ENCODE data around the gene CYP27B1. TPM values are rescaled to one million over a fixed set of nuclear protein-coding genes. Genes with fewer than 3 reads are reported as not detected.

The CYP27B1 gene
- total and polyA plus RNA-seq, 2 experiments from 2014 or later = 1.1 to 2.7 TPM

DNA sequence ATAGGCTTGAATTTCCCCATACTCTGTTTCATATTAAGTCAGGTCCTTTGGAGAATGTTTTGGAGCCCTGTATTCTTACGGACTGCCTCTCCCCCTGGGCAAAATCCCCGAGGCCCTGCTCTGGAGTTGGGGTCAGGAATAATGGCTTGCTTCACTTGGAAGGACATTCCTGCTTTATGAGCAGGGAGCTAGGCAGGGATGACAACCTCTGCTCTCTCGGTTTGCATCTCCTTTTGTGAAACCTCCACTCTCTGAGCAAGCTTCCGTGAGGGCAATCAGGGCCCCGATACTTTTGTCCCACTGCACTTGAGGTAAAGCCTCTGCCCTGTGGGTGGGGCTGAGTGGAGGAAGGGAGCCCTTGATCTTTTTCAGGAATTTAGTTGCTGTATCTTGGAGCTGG, 53.7 kb downstream of the CYP27B1 start (continued):
- TF ChIP-seq, protein P1, sequence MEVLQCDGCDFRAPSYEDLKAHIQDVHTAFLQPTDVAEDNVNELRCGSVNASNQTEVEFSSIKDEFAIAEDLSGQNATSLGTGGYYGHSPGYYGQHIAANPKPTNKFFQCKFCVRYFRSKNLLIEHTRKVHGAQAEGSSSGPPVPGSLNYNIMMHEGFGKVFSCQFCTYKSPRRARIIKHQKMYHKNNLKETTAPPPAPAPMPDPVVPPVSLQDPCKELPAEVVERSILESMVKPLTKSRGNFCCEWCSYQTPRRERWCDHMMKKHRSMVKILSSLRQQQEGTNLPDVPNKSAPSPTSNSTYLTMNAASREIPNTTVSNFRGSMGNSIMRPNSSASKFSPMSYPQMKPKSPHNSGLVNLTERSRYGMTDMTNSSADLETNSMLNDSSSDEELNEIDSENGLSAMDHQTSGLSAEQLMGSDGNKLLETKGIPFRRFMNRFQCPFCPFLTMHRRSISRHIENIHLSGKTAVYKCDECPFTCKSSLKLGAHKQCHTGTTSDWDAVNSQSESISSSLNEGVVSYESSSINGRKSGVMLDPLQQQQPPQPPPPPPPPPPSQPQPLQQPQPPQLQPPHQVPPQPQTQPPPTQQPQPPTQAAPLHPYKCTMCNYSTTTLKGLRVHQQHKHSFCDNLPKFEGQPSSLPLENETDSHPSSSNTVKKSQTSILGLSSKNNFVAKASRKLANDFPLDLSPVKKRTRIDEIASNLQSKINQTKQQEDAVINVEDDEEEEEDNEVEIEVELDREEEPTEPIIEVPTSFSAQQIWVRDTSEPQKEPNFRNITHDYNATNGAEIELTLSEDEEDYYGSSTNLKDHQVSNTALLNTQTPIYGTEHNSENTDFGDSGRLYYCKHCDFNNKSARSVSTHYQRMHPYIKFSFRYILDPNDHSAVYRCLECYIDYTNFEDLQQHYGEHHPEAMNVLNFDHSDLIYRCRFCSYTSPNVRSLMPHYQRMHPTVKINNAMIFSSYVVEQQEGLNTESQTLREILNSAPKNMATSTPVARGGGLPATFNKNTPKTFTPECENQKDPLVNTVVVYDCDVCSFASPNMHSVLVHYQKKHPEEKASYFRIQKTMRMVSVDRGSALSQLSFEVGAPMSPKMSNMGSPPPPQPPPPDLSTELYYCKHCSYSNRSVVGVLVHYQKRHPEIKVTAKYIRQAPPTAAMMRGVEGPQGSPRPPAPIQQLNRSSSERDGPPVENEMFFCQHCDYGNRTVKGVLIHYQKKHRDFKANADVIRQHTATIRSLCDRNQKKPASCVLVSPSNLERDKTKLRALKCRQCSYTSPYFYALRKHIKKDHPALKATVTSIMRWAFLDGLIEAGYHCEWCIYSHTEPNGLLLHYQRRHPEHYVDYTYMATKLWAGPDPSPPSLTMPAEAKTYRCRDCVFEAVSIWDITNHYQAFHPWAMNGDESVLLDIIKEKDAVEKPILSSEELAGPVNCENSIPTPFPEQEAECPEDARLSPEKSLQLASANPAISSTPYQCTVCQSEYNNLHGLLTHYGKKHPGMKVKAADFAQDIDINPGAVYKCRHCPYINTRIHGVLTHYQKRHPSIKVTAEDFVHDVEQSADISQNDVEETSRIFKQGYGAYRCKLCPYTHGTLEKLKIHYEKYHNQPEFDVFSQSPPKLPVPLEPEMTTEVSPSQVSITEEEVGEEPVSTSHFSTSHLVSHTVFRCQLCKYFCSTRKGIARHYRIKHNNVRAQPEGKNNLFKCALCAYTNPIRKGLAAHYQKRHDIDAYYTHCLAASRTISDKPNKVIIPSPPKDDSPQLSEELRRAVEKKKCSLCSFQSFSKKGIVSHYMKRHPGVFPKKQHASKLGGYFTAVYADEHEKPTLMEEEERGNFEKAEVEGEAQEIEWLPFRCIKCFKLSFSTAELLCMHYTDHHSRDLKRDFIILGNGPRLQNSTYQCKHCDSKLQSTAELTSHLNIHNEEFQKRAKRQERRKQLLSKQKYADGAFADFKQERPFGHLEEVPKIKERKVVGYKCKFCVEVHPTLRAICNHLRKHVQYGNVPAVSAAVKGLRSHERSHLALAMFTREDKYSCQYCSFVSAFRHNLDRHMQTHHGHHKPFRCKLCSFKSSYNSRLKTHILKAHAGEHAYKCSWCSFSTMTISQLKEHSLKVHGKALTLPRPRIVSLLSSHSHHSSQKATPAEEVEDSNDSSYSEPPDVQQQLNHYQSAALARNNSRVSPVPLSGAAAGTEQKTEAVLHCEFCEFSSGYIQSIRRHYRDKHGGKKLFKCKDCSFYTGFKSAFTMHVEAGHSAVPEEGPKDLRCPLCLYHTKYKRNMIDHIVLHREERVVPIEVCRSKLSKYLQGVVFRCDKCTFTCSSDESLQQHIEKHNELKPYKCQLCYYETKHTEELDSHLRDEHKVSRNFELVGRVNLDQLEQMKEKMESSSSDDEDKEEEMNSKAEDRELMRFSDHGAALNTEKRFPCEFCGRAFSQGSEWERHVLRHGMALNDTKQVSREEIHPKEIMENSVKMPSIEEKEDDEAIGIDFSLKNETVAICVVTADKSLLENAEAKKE (CRISPR knock-in tag; IDR thresholded peaks at IDR 0.05) = no peak
- TF ChIP-seq JUNB (IDR thresholded peaks at IDR 0.05; ENCODE audit: unreplicated experiment) = no peak
- no peak for TF ChIP-seq EZH2phosphoT487 (IDR thresholded peaks at IDR 0.05; ENCODE audit: unreplicated experiment)

DNA sequence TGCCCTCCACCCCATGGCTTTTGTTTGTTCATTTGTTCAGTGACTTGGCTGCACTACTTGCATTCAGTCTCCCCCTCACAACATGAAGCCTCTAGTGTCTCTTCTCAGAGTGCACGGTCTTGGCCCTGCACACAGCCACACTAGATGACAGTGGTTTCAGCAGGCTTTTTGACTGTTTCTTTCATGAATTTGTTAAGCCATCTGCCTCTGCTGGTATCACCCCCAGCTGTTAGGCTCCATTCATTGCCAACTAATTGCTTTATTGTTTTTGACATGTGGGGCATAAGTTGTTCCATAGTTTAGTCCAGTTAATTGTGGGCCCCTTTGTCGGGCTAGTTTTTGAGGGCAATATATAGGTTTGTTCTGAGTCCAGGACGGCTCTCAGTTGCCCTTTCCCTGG, 54.2 kb downstream of the CYP27B1 start:
- H3K27ac Mint-ChIP-seq = no peak overlapping the region
- TF ChIP-seq EZH2phosphoT487 (IDR thresholded peaks at IDR 0.05; ENCODE audit: unreplicated experiment) (no peak), NANOG (IDR thresholded peaks at IDR 0.05; ENCODE audit: borderline replicate concordance) (no peak)
- TF ChIP-seq, protein P2, sequence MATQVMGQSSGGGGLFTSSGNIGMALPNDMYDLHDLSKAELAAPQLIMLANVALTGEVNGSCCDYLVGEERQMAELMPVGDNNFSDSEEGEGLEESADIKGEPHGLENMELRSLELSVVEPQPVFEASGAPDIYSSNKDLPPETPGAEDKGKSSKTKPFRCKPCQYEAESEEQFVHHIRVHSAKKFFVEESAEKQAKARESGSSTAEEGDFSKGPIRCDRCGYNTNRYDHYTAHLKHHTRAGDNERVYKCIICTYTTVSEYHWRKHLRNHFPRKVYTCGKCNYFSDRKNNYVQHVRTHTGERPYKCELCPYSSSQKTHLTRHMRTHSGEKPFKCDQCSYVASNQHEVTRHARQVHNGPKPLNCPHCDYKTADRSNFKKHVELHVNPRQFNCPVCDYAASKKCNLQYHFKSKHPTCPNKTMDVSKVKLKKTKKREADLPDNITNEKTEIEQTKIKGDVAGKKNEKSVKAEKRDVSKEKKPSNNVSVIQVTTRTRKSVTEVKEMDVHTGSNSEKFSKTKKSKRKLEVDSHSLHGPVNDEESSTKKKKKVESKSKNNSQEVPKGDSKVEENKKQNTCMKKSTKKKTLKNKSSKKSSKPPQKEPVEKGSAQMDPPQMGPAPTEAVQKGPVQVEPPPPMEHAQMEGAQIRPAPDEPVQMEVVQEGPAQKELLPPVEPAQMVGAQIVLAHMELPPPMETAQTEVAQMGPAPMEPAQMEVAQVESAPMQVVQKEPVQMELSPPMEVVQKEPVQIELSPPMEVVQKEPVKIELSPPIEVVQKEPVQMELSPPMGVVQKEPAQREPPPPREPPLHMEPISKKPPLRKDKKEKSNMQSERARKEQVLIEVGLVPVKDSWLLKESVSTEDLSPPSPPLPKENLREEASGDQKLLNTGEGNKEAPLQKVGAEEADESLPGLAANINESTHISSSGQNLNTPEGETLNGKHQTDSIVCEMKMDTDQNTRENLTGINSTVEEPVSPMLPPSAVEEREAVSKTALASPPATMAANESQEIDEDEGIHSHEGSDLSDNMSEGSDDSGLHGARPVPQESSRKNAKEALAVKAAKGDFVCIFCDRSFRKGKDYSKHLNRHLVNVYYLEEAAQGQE (IDR thresholded peaks at IDR 0.05; ENCODE audit: unreplicated experiment) = no peak
- TF ChIP-seq, protein P3, sequence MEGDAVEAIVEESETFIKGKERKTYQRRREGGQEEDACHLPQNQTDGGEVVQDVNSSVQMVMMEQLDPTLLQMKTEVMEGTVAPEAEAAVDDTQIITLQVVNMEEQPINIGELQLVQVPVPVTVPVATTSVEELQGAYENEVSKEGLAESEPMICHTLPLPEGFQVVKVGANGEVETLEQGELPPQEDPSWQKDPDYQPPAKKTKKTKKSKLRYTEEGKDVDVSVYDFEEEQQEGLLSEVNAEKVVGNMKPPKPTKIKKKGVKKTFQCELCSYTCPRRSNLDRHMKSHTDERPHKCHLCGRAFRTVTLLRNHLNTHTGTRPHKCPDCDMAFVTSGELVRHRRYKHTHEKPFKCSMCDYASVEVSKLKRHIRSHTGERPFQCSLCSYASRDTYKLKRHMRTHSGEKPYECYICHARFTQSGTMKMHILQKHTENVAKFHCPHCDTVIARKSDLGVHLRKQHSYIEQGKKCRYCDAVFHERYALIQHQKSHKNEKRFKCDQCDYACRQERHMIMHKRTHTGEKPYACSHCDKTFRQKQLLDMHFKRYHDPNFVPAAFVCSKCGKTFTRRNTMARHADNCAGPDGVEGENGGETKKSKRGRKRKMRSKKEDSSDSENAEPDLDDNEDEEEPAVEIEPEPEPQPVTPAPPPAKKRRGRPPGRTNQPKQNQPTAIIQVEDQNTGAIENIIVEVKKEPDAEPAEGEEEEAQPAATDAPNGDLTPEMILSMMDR (conservative IDR thresholded peaks at IDR 0.05; ENCODE audit: low read depth in 2 of 2) = no peak

More for the DNA sequence above, 54.2 kb downstream of the CYP27B1 start:
- no peaks in the 10 kb centered on the region for H3K27me3 ChIP-seq (ENCODE audit: insufficient read depth)
- ATAC-seq = no peak
- no peak overlapping the region for H3K27ac ChIP-seq (ENCODE audit: low read depth)
- H3K4me3 Mint-ChIP-seq = no peak overlapping the region
- no peaks in the 10 kb centered on the region for H3K9me3 Mint-ChIP-seq
- peaks cover 4% of the 10 kb centered on the region; the same call in 1 of the 2 replicates for H4K20me1 ChIP-seq (replicated peaks; ENCODE audit: insufficient read depth)
- H3F3A ChIP-seq (replicated peaks; ENCODE audit: low read depth) = no peaks in the 10 kb centered on the region
- H3K4me2 ChIP-seq = no peak overlapping the region
- H3K9me2 ChIP-seq (ENCODE audit: insufficient read depth) = no peaks in the 10 kb centered on the region
- no peaks in the 10 kb centered on the region for H3K4me1 Mint-ChIP-seq
- peaks cover 4% of the 10 kb centered on the region; the same call in 2 of the 3 replicates for H3K36me3 Mint-ChIP-seq (ENCODE audit: low read depth)
- no peak for DNase-seq (ENCODE audit: low spot score)
- no peaks in the 10 kb centered on the region for H3K79me2 ChIP-seq (replicated peaks; ENCODE audit: insufficient read depth)
- H3K27me3 Mint-ChIP-seq (ENCODE audit: insufficient read depth, low read depth, poor library complexity) = peaks cover 1% of the 10 kb centered on the region
- no peaks in the 10 kb centered on the region for H3K36me3 ChIP-seq (ENCODE audit: insufficient read depth)
- H3K4me1 ChIP-seq (ENCODE audit: insufficient read depth) = no peaks in the 10 kb centered on the region
- no peak overlapping the region for H3K4me3 ChIP-seq
- no peak overlapping the region for H2AFZ ChIP-seq
